Spleen (tissue), 11 donors: ENCODE results near the gene JPH4. TPM values are rescaled to one million over a fixed set of nuclear protein-coding genes. Genes with fewer than 3 reads are reported as not detected.
"Not testable (repeated sequence)": the region's sequence is repeated elsewhere in the genome, so short reads cannot be mapped to it uniquely, and the experiment has no call there.

Source experiments
- DNase-seq: peaks from one replicate; pipeline ENCODE4 v3.0.0-alpha.2; 2020
- H3K27ac ChIP-seq, 8 donors: fragments of 200-600 bp; sonication (generic) in 7 of 8; 1 replicate in 4 of 8; 2 replicates in 4 of 8; pipeline versions ENCODE4 v1.5.0 to v1.8.0; 2016 to 2021; ENCODE audit warnings: inconsistent platforms in 4 of 8, mild to moderate bottlenecking in 4 of 8, moderate library complexity in 1 of 8
- H3K27me3 ChIP-seq, 7 donors: fragments of 200-600 bp; sonication (generic) in 6 of 7; replicated peaks in 1 of 7; 1 replicate in 4 of 7; 2 replicates in 3 of 7; pipeline versions ENCODE4 v1.5.0 to v1.8.0; 2016 to 2021; ENCODE audit warnings: inconsistent platforms in 3 of 7, mild to moderate bottlenecking in 1 of 7
- H3K36me3 ChIP-seq, 6 donors: fragments of 200-600 bp; sonication (generic) in 5 of 6; 1 replicate in 4 of 6; 2 replicates in 2 of 6; pipeline versions ENCODE4 v1.5.0 to v1.8.0; 2016 to 2021; ENCODE audit warnings: inconsistent platforms in 2 of 6
- H3K4me1 ChIP-seq, 6 donors: fragments of 200-600 bp; sonication (generic) in 5 of 6; 1 replicate in 3 of 6; 2 replicates in 3 of 6; pipeline versions ENCODE4 v1.5.0 to v1.8.0; 2016 to 2021; ENCODE audit warnings: inconsistent platforms in 3 of 6
- H3K4me3 ChIP-seq, 8 donors: fragments of 200-600 bp; sonication (generic) in 7 of 8; 1 replicate in 4 of 8; 2 replicates in 4 of 8; pipeline versions ENCODE4 v1.5.0 to v1.8.0; 2016 to 2021; ENCODE audit warnings: inconsistent platforms in 4 of 8, mild to moderate bottlenecking in 4 of 8, moderate library complexity in 2 of 8
- H3K9me3 ChIP-seq, 8 donors: fragments of 200-600 bp; sonication (generic) in 7 of 8; 1 replicate in 4 of 8; 2 replicates in 4 of 8; pipeline versions ENCODE4 v1.5.0 to v1.8.0; 2016 to 2021; ENCODE audit warnings: inconsistent platforms in 4 of 8
- CTCF ChIP-seq, 11 experiments: fragments of 200-600 bp in 7 of 11; fragments of 450-650 bp in 4 of 11; sonication (generic) in 4 of 11; IDR thresholded peaks in 8 of 11; conservative IDR thresholded peaks in 3 of 11; 1 replicate in 7 of 11; 2 replicates in 4 of 11; pipeline versions ENCODE4 v1.4.0 to v1.8.0; 2016 to 2021; ENCODE audit warnings: antibody characterized with exemption in 11 of 11, inconsistent platforms in 4 of 11, mild to moderate bottlenecking in 1 of 11
- POLR2A ChIP-seq, 3 donors: fragments of 450-650 bp; IDR thresholded peaks; one replicate each; pipeline ENCODE4 v1.5.1; 2017; ENCODE audit warnings: antibody characterized with exemption in 3 of 3, mild to moderate bottlenecking in 1 of 3
- POLR2AphosphoS5 ChIP-seq, 3 donors: sonication (generic); formaldehyde crosslinking; IDR thresholded peaks; one replicate each; pipeline ENCODE4 v1.5.1; 2017; ENCODE audit warnings: antibody characterized with exemption in 3 of 3
- WGBS, 5 donors: extraction: QIAGEN DNeasy Blood & Tissue Kit in 3 of 5; methylation state at CpG; one replicate each; pipeline versions ENCODE4 v1.1.5 to v1.1.7; 2013 to 2018; 5-methylcytosine and 5-hydroxymethylcytosine counted together
- intact Hi-C: fragments of 100-400 bp; cut with DNase I; formaldehyde crosslinking; loops from one replicate; pipeline ENCODE4 v1.15.0; 2023; ENCODE audit warnings: low total_unique reads
- polyA plus RNA-seq, 3 donors: library from polyadenylated mRNA; stranded (reverse); fragments of 200-250 nt; gene quantifications; one replicate each; pipeline ENCODE4 v1.2.1, GENCODE V29; 2013
- total RNA-seq, 7 donors: library from RNA; depleted of rRNA in 3 of 7; stranded (reverse); fragments of >200 nt in 3 of 7; fragmentation: NEBNext Ultra II Directional in 4 of 7; extraction: Animal tissue kit (Norgen Biotek cat#: 25700) in 4 of 7; gene quantifications; one replicate each; pipeline versions ENCODE4 v1.1.0 to v1.2.1, GENCODE V29; 2016 to 2021
- donor health status: healthy with polysubstance abuse.
- donor health status: DM: no; HTN: no; CAD: no; lungs with moderate emphysema.
- donor health status: DM: no; HTN: no; CAD: no.
- donor health status: Bipolar disorder and iron deficiency.
- donor health status: healthy.
- donor health status: DM: no; HTN: no; CAD: no.
- donor health status: DM: yes; HTN: yes; CAD: no.

The JPH4 gene
- total and polyA plus RNA-seq, 10 donors = 0.70 to 17.3 (median 3.8) TPM

- Histone ChIP-seq H3K27me3 (peaks cover 0 to 15% (median 0%) of the 10 kb centered on the region in 7 donors), H3K36me3 (no peaks in the 10 kb centered on the region), H3K27ac (peak overlapping the region in 2 of 8 donors; percentile 5 to 8), H3K4me3 (no peak overlapping the region), H3K4me1 (peaks cover 6 to 11% (median 9%) of the 10 kb centered on the region in 6 donors), H3K9me3 (no peaks in the 10 kb centered on the region)
- peak; percentile 92 for DNase-seq
- 9 to 17% (median 15%) methylated on average over 4 to 5 of the region's 5 CpGs for WGBS, 5 donors
- intact Hi-C loops = loop anchor here (5.0 kb wide), 1 partner anchor 338 kb away; no protein-coding TSS in a partner anchor
- TF ChIP-seq CTCF (IDR thresholded peaks at IDR 0.05 in 8 of 11, conservative IDR thresholded peaks at IDR 0.05 in 3 of 11) (peak; percentile 55 to 94 (median 79)), POLR2A (IDR thresholded peaks at IDR 0.05) (no peak), POLR2AphosphoS5 (IDR thresholded peaks at IDR 0.05) (peak; percentile 30 to 82 (median 73))
Measured at GRCh38 chr14:23588884-23589598, 10.5 kb upstream of the JPH4 start.

GRCh38 chr14:23584527-23585203, 6.1 kb upstream of the JPH4 start:
- intact Hi-C loops = loop anchor here (5.0 kb wide), 1 partner anchor 343 kb away; no protein-coding TSS in a partner anchor
- WGBS, 5 donors = 91 to 95% (median 93%) methylated on average over 2 to 24 of the region's 26 CpGs

GRCh38 chr14:23583761-23584526, 5.4 kb upstream of the JPH4 start:
- WGBS, 5 donors = 74 to 82% (median 80%) methylated on average over 24 to 25 of the region's 25 CpGs
- H3K36me3 ChIP-seq, H3K27ac ChIP-seq, H3K4me3 ChIP-seq, H3K4me1 ChIP-seq, H3K9me3 ChIP-seq, DNase-seq, intact Hi-C loops: not testable (repeated sequence)
- peaks cover 0 to 52% (median 4%) of the 10 kb centered on the region in 7 donors for H3K27me3 ChIP-seq

More at GRCh38 chr14:23584527-23585203, 6.1 kb upstream of the JPH4 start:
- not testable (repeated sequence) for H3K27ac ChIP-seq, H3K4me1 ChIP-seq, H3K4me3 ChIP-seq, H3K36me3 ChIP-seq, DNase-seq, H3K9me3 ChIP-seq
- peaks cover 0 to 44% (median 0%) of the 10 kb centered on the region in 7 donors for H3K27me3 ChIP-seq

- WGBS, 5 donors = 84 to 87% (median 86%) methylated on average over 3 of the region's 3 CpGs
- Histone ChIP-seq H3K9me3 (no peaks in the 10 kb centered on the region), H3K4me1 (peaks cover 0 to 11% (median 0%) of the 10 kb centered on the region in 6 donors), H3K27me3 (peaks cover 0 to 60% (median 12%) of the 10 kb centered on the region in 7 donors), H3K4me3 (no peak overlapping the region), H3K36me3 (no peaks in the 10 kb centered on the region), H3K27ac (no peak overlapping the region)
- DNase-seq = no peak
- intact Hi-C loops = no loop called here
- TF ChIP-seq POLR2AphosphoS5 (IDR thresholded peaks at IDR 0.05) (no peak), POLR2A (IDR thresholded peaks at IDR 0.05) (no peak)
Measured at GRCh38 chr14:23582906-23583760, 4.5 kb upstream of the JPH4 start.

DNA sequence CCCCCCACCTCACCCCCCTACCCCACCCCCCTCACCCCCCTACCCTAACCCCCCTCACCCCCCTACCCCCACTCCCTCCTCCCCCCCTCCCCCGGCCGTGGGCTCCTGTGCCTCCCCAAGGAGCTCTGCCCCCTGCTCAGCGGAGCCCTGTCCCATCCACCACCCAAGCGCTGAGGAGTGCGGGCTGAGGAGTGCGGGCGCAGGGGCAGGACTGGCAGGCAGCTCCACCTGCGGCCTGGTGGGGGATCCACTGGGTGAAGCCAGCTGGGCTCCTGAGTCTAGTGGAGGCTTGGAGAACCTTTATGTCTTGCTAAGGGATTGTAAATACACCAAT, 2.3 kb upstream of the JPH4 start:
- Histone ChIP-seq H3K4me1 (peaks cover 7 to 33% (median 18%) of the 10 kb centered on the region in 6 donors), H3K36me3 (no peaks in the 10 kb centered on the region), H3K27ac (no peak overlapping the region), H3K27me3 (peaks cover 0 to 70% (median 34%) of the 10 kb centered on the region in 7 donors), H3K9me3 (no peaks in the 10 kb centered on the region), H3K4me3 (no peak overlapping the region)
- 73 to 95% (median 90%) methylated on average over 2 to 7 of the region's 8 CpGs for WGBS, 5 donors
- no peak for TF ChIP-seq CTCF (IDR thresholded peaks at IDR 0.05 in 8 of 11, conservative IDR thresholded peaks at IDR 0.05 in 3 of 11)
- no peak for TF ChIP-seq POLR2AphosphoS5 (IDR thresholded peaks at IDR 0.05)
- no peak for TF ChIP-seq POLR2A (IDR thresholded peaks at IDR 0.05)
- intact Hi-C loops = no loop called here
- DNase-seq = no peak
